ENCODE measurements around the gene IKZF3. TPM values are rescaled to one million over a fixed set of nuclear protein-coding genes. Genes with fewer than 3 reads are reported as not detected.

The IKZF3 gene
- total RNA-seq, 1 experiment from 2014 or later: 0.81 TPM

DNA sequence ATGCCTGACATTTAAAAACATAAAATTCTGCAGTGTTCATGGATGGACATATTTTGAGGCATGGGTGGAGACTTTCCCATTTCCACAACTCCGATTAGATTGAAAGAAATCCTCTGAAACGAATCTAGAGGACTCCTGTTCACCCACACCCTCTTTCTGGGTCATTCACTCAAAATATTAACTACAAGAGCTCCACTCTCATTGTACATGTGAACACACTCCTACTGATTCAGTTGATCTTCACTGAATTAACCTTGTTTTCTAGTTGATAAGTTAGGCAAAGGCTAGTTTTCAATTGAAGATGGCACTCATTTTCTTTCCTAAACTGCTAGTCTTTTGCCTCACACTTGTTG is 82.3 kb downstream of the IKZF3 start:
- DNase-seq (ENCODE audit: low spot score) (no peak), ATAC-seq (no peak)
- H3K36me3 Mint-ChIP-seq: no peaks in the 10 kb centered on the region
- H3K9me3 Mint-ChIP-seq: no peaks in the 10 kb centered on the region
- H3K4me1 Mint-ChIP-seq: peaks cover 4% of the 10 kb centered on the region
- POLR2A ChIA-PET: no interaction called here
- H3K4me3 Mint-ChIP-seq: no peak overlapping the region
- no peaks in the 10 kb centered on the region; the same call in 1 of the 2 replicates for H3K27me3 Mint-ChIP-seq (ENCODE audit: low read depth)
- TF ChIP-seq, protein P1, sequence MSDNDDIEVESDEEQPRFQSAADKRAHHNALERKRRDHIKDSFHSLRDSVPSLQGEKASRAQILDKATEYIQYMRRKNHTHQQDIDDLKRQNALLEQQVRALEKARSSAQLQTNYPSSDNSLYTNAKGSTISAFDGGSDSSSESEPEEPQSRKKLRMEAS (CRISPR knock-in tag; IDR thresholded peaks at IDR 0.05): no peak
- TF ChIP-seq, protein P2, sequence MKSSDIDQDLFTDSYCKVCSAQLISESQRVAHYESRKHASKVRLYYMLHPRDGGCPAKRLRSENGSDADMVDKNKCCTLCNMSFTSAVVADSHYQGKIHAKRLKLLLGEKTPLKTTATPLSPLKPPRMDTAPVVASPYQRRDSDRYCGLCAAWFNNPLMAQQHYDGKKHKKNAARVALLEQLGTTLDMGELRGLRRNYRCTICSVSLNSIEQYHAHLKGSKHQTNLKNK (CRISPR knock-in tag; IDR thresholded peaks at IDR 0.05): no peak
- TF ChIP-seq TP53 (CRISPR knock-in tag; IDR thresholded peaks at IDR 0.05): no peak
- TF ChIP-seq, protein P3, sequence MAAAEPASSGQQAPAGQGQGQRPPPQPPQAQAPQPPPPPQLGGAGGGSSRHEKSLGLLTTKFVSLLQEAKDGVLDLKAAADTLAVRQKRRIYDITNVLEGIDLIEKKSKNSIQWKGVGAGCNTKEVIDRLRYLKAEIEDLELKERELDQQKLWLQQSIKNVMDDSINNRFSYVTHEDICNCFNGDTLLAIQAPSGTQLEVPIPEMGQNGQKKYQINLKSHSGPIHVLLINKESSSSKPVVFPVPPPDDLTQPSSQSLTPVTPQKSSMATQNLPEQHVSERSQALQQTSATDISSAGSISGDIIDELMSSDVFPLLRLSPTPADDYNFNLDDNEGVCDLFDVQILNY (CRISPR knock-in tag; IDR thresholded peaks at IDR 0.05): no peak
- TF ChIP-seq, protein P4, sequence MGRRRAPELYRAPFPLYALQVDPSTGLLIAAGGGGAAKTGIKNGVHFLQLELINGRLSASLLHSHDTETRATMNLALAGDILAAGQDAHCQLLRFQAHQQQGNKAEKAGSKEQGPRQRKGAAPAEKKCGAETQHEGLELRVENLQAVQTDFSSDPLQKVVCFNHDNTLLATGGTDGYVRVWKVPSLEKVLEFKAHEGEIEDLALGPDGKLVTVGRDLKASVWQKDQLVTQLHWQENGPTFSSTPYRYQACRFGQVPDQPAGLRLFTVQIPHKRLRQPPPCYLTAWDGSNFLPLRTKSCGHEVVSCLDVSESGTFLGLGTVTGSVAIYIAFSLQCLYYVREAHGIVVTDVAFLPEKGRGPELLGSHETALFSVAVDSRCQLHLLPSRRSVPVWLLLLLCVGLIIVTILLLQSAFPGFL (CRISPR knock-in tag; IDR thresholded peaks at IDR 0.05; ENCODE audit: borderline replicate concordance): no peak
- no peak for TF ChIP-seq ELF4 (CRISPR knock-in tag; IDR thresholded peaks at IDR 0.05; ENCODE audit: low read depth)
- no peak for TF ChIP-seq KAT7 (CRISPR knock-in tag; IDR thresholded peaks at IDR 0.05; ENCODE audit: borderline replicate concordance)
- TF ChIP-seq, protein P5, sequence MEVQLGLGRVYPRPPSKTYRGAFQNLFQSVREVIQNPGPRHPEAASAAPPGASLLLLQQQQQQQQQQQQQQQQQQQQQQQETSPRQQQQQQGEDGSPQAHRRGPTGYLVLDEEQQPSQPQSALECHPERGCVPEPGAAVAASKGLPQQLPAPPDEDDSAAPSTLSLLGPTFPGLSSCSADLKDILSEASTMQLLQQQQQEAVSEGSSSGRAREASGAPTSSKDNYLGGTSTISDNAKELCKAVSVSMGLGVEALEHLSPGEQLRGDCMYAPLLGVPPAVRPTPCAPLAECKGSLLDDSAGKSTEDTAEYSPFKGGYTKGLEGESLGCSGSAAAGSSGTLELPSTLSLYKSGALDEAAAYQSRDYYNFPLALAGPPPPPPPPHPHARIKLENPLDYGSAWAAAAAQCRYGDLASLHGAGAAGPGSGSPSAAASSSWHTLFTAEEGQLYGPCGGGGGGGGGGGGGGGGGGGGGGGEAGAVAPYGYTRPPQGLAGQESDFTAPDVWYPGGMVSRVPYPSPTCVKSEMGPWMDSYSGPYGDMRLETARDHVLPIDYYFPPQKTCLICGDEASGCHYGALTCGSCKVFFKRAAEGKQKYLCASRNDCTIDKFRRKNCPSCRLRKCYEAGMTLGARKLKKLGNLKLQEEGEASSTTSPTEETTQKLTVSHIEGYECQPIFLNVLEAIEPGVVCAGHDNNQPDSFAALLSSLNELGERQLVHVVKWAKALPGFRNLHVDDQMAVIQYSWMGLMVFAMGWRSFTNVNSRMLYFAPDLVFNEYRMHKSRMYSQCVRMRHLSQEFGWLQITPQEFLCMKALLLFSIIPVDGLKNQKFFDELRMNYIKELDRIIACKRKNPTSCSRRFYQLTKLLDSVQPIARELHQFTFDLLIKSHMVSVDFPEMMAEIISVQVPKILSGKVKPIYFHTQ (CRISPR knock-in tag; IDR thresholded peaks at IDR 0.05): no peak
- no peak for TF ChIP-seq NFE2L1 (CRISPR knock-in tag; IDR thresholded peaks at IDR 0.05)
- no peak for TF ChIP-seq ZNF423 (CRISPR knock-in tag; IDR thresholded peaks at IDR 0.05)
- no peak for TF ChIP-seq ZNF396 (CRISPR knock-in tag; IDR thresholded peaks at IDR 0.05; ENCODE audit: borderline replicate concordance)
- TF ChIP-seq JUN (CRISPR knock-in tag; IDR thresholded peaks at IDR 0.05): no peak
- no peak for TF ChIP-seq ESRRA (CRISPR knock-in tag; IDR thresholded peaks at IDR 0.05; ENCODE audit: borderline replicate concordance)
- no peak for TF ChIP-seq PRRX2 (CRISPR knock-in tag; IDR thresholded peaks at IDR 0.05)
- no peak for TF ChIP-seq ERG (CRISPR knock-in tag; IDR thresholded peaks at IDR 0.05)
- no peak for TF ChIP-seq CBFB (CRISPR knock-in tag; IDR thresholded peaks at IDR 0.05; ENCODE audit: low read depth)
- CTCF ChIA-PET: no interaction called here
- H3K27ac Mint-ChIP-seq: no peak overlapping the region

DNA sequence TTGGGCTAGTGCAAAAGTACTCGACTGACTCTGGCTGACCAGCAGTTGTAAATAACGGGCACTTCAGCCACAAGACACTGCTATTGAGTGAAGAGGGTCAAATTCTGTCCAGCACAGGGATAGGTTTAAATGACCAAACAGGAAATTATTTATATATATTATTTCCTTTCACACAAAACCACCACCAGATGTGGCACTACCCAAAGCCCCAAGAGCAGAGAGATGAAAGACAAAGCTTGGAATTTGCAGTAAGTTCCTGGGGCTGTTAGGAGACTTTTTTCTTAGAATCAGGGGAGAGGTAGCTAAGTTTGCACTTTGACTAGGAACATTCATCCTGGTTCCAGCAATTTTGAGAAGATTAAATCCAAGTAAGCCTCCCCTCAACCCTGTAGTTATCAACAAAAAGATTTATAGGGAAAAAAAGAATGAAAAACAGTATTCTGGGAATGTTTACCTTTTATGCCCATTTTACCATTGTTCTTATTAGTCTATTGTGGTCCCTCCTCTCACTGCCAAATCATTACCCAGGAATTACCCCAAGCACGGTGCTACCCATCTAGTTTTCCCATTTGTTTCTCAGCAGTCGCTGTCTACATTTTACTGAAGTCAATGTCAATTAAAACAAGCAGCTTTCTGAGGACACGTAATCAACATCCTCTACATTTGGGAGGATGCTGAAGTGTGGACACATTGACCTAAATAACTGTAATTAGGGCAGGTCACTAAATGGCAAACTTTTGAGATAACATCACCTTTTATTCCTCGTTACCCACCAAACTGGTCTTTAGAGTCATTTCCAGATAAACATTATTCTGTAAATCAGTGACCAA is 82.9 kb downstream of the IKZF3 start:
- Mint-ChIP-seq H3K27me3 (ENCODE audit: low read depth) (no peaks in the 10 kb centered on the region; the same call in 1 of the 2 replicates), H3K27ac (no peak overlapping the region), H3K4me1 (peaks cover 4% of the 10 kb centered on the region), H3K36me3 (no peaks in the 10 kb centered on the region), H3K4me3 (no peak overlapping the region), H3K9me3 (no peaks in the 10 kb centered on the region)
- DNase-seq (ENCODE audit: low spot score) (no peak), ATAC-seq (no peak)
- ChIA-PET CTCF (interaction anchor here (0.6 to 1.4 kb wide), 4 partner anchors 26 to 163 kb away, joined by 3 to 5 read pairs (median 4); no protein-coding TSS in a partner anchor), POLR2A (interaction anchor here (0.6 kb wide), 1 partner anchor 9 kb away, joined by 3 read pairs; no protein-coding TSS in a partner anchor)
- TF ChIP-seq FOXJ3 (CRISPR knock-in tag; IDR thresholded peaks at IDR 0.05; ENCODE audit: borderline replicate concordance) (no peak), ERG (CRISPR knock-in tag; IDR thresholded peaks at IDR 0.05) (no peak), SP1 (CRISPR knock-in tag; conservative IDR thresholded peaks at IDR 0.05) (no peak), MXD4 (CRISPR knock-in tag; IDR thresholded peaks at IDR 0.05; ENCODE audit: borderline replicate concordance) (no peak), NFATC4 (CRISPR knock-in tag; IDR thresholded peaks at IDR 0.05) (no peak), SOX15 (CRISPR knock-in tag; IDR thresholded peaks at IDR 0.05) (no peak), NFE2L1 (CRISPR knock-in tag; IDR thresholded peaks at IDR 0.05) (no peak)
- TF ChIP-seq, protein P5 (CRISPR knock-in tag; IDR thresholded peaks at IDR 0.05): no peak
